ENCODE results near the gene HDAC9. TPM values are rescaled to one million over a fixed set of nuclear protein-coding genes. Genes with fewer than 3 reads are reported as not detected.

The HDAC9 gene
- total and polyA plus RNA-seq, 2 donors: 3.3 to 61.6 TPM

DNA sequence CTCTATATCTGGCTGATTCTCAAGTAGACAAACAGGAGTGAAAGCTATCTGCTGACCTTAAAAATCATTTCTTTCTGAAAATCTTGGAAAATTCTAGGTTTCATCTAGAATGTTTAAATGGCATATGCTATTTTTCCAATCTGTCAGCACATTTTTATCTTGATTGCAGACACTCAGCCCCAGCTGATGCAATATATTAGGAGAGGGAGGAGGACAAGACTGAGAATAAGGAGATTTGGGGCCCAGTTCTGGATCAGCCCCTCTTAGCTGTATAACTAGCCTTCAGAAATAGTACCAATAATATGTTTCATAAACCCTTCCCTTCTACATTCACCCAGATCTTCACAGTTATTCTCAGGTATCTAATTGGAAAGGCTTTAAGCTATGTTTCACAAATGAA lies 131.2 kb downstream of the HDAC9 start:
- Histone ChIP-seq H3K36me3 (ENCODE audit: insufficient read depth) (no peaks in the 10 kb centered on the region), H3K4me1 (ENCODE audit: insufficient read depth) (no peaks in the 10 kb centered on the region), H3K4me3 (ENCODE audit: low read depth, low read length) (no peak overlapping the region), H3K27ac (ENCODE audit: low read depth) (no peak overlapping the region)
- no peak for DNase-seq (ENCODE audit: extremely low spot score)

DNA sequence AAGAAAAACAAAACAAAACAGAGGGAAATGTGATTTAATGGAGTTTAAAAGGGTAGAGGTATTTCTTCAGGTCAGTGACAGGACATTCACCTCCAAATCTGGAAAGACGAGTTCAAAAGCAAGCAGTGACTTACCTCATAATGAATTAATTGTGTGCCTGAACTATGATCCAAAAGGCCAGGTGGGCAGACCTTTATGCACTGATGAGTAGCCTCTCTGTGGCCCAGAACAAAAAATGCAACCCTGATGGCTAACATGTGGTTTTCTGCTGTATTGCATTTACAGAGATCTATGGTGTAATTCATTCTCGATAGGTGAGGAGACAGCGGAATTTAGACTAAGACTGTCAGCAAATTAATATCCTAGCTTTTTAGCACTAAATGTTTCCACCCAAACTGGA lies 142.0 kb downstream of the HDAC9 start:
- Histone ChIP-seq H3K27ac (ENCODE audit: low read depth) (no peak overlapping the region), H3K4me3 (ENCODE audit: low read depth, low read length) (no peak overlapping the region)

GRCh38 chr7:18638594-18639452 lies 143.3 kb downstream of the HDAC9 start:
- DNase-seq (ENCODE audit: extremely low spot score): no peak

More for the DNA sequence above, 142.0 kb downstream of the HDAC9 start:
- no peaks in the 10 kb centered on the region for H3K4me1 ChIP-seq (ENCODE audit: insufficient read depth)
- WGBS: 91% methylated on average over 3 of the region's 3 CpGs
- no peaks in the 10 kb centered on the region for H3K36me3 ChIP-seq (ENCODE audit: insufficient read depth)
- no peak for DNase-seq (ENCODE audit: extremely low spot score)

DNA sequence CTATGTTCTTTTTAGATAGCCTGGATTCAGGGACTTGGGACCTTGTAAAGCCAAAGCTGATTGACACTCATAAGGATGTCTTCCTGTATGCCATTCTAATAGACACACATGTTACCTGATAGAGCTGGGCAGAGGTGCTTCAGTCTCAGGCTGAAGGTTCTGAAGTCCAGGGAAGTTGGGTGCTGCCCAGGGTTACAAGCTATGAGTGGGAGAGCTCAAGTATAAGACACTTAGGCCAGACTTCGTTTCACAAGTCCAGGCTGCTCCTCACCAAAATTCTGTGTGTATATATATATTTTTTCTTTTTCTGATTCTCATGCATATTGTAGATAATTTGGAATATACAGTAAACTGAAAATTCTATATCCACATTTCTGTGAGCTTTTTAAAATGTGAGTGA lies 144.2 kb downstream of the HDAC9 start:
- no peak for DNase-seq (ENCODE audit: extremely low spot score)
- H3K36me3 ChIP-seq (ENCODE audit: insufficient read depth): no peaks in the 10 kb centered on the region
- no peak overlapping the region for H3K4me3 ChIP-seq (ENCODE audit: low read depth, low read length)
- WGBS: 92% methylated on average over 1 of the region's 1 CpG
- no peaks in the 10 kb centered on the region for H3K4me1 ChIP-seq (ENCODE audit: insufficient read depth)
- H3K27ac ChIP-seq (ENCODE audit: low read depth): no peak overlapping the region

More at GRCh38 chr7:18638594-18639452, 143.3 kb downstream of the HDAC9 start:
- 56% methylated on average over 4 of the region's 4 CpGs for WGBS
- H3K4me1 ChIP-seq (ENCODE audit: insufficient read depth): no peaks in the 10 kb centered on the region
- H3K36me3 ChIP-seq (ENCODE audit: insufficient read depth): no peaks in the 10 kb centered on the region
- peak overlapping the region; percentile 29 for H3K27ac ChIP-seq (ENCODE audit: low read depth)
- H3K4me3 ChIP-seq (ENCODE audit: low read depth, low read length): no peak overlapping the region

GRCh38 chr7:18644981-18645380 lies 149.4 kb downstream of the HDAC9 start:
- H3K4me3 ChIP-seq (ENCODE audit: low read depth, low read length): no peak overlapping the region
- no peaks in the 10 kb centered on the region for H3K36me3 ChIP-seq (ENCODE audit: insufficient read depth)
- no peak overlapping the region for H3K27ac ChIP-seq (ENCODE audit: low read depth)
- H3K4me1 ChIP-seq (ENCODE audit: insufficient read depth): peaks cover 2% of the 10 kb centered on the region
- 37% methylated on average over 3 of the region's 3 CpGs for WGBS
- no peak for DNase-seq (ENCODE audit: extremely low spot score)

DNA sequence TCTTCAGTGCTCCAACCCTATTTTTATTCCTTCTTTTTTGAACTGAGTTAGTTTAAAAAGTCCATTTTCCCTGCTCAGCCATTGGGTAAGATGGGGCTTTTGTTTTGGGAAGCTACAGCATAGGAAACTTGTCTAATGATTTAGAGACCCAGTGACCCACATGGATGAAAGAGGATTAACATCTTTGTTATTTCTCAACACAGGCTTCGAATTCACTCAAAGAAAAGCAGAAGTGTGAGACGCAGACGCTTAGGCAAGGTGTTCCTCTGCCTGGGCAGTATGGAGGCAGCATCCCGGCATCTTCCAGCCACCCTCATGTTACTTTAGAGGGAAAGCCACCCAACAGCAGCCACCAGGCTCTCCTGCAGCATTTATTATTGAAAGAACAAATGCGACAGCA lies 152.0 kb downstream of the HDAC9 start:
- Histone ChIP-seq H3K36me3 (ENCODE audit: insufficient read depth) (no peaks in the 10 kb centered on the region), H3K4me1 (ENCODE audit: insufficient read depth) (peaks cover 2% of the 10 kb centered on the region), H3K27ac (ENCODE audit: low read depth) (no peak overlapping the region), H3K4me3 (ENCODE audit: low read depth, low read length) (no peak overlapping the region)
- 91% methylated on average over 5 of the region's 5 CpGs for WGBS
- DNase-seq (ENCODE audit: extremely low spot score): no peak

DNA sequence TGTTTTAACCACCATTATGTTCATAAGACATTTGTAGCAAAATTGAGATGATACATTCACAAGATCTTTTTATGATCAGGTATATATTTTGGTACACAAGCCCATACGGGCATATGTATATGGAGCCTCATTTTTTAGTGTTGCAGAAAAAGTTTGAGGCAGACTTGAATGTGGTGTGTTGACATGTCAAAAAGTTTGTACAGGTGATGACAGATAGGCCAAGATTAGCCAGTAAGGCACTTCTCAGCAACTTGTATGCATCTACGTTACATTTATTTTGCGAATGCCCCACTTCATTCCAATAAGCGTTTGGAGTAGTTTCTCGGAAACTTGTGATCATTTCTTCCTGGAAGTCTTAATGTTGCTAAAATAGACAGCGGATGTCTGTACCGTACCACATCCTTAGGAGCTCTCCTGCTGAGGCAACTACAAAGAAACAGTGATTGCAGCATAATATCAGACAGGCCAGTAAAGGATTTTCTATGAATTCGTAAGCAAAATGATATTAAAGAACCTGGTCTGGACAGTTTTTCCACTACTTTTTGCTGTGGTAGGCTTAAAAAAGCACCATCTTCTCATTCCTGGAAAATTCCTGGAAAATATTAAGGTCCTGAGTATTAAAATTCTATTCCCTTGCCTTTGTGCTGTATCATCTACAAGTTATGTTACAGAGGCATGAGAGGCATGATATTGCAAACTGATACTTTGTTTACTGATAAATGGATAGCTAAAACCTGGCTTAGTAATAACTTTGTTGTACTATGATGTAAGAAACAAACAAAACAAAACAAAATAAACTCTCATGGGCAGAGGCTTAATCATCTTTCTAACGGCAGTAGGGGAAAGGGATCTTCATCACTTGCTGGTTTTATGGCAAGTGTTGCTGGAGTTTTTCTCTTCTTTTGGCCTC lies 153.6 kb downstream of the HDAC9 start:
- no peak overlapping the region for H3K4me3 ChIP-seq (ENCODE audit: low read depth, low read length)
- H3K27ac ChIP-seq (ENCODE audit: low read depth): no peak overlapping the region
- WGBS: 82% methylated on average over 9 of the region's 9 CpGs
- H3K36me3 ChIP-seq (ENCODE audit: insufficient read depth): no peaks in the 10 kb centered on the region
- DNase-seq (ENCODE audit: extremely low spot score): no peak
- H3K4me1 ChIP-seq (ENCODE audit: insufficient read depth): peaks cover 2% of the 10 kb centered on the region

- Histone ChIP-seq H3K36me3 (ENCODE audit: insufficient read depth) (no peaks in the 10 kb centered on the region), H3K4me3 (ENCODE audit: low read depth, low read length) (no peak overlapping the region), H3K27ac (ENCODE audit: low read depth) (no peak overlapping the region), H3K4me1 (ENCODE audit: insufficient read depth) (peaks cover 2% of the 10 kb centered on the region)
- 75% methylated on average over 2 of the region's 2 CpGs for WGBS
- DNase-seq (ENCODE audit: extremely low spot score): no peak
Observed at GRCh38 chr7:18653381-18654155, 158.0 kb downstream of the HDAC9 start.

- Histone ChIP-seq H3K4me3 (ENCODE audit: low read depth, low read length) (no peak overlapping the region), H3K4me1 (ENCODE audit: insufficient read depth) (peaks cover under 1% of the 10 kb centered on the region), H3K27ac (ENCODE audit: low read depth) (no peak overlapping the region), H3K36me3 (ENCODE audit: insufficient read depth) (no peaks in the 10 kb centered on the region)
- WGBS: 56% methylated on average over 9 of the region's 9 CpGs
- DNase-seq (ENCODE audit: extremely low spot score): no peak
Observed at GRCh38 chr7:18654709-18655108, 159.2 kb downstream of the HDAC9 start.

GRCh38 chr7:18655506-18655905 lies 160.0 kb downstream of the HDAC9 start:
- WGBS: 35% methylated on average over 3 of the region's 3 CpGs
- no peak for DNase-seq (ENCODE audit: extremely low spot score)
- H3K4me1 ChIP-seq (ENCODE audit: insufficient read depth): no peaks in the 10 kb centered on the region
- no peak overlapping the region for H3K27ac ChIP-seq (ENCODE audit: low read depth)
- no peaks in the 10 kb centered on the region for H3K36me3 ChIP-seq (ENCODE audit: insufficient read depth)
- H3K4me3 ChIP-seq (ENCODE audit: low read depth, low read length): no peak overlapping the region

GRCh38 chr7:18655912-18656311 lies 160.4 kb downstream of the HDAC9 start:
- DNase-seq (ENCODE audit: extremely low spot score): no peak
- Histone ChIP-seq H3K4me3 (ENCODE audit: low read depth, low read length) (no peak overlapping the region), H3K36me3 (ENCODE audit: insufficient read depth) (no peaks in the 10 kb centered on the region), H3K4me1 (ENCODE audit: insufficient read depth) (no peaks in the 10 kb centered on the region), H3K27ac (ENCODE audit: low read depth) (no peak overlapping the region)
- WGBS: 78% methylated on average over 1 of the region's 1 CpG

- Histone ChIP-seq H3K4me1 (ENCODE audit: insufficient read depth) (no peaks in the 10 kb centered on the region), H3K4me3 (ENCODE audit: low read depth, low read length) (no peak overlapping the region), H3K36me3 (ENCODE audit: insufficient read depth) (no peaks in the 10 kb centered on the region), H3K27ac (ENCODE audit: low read depth) (no peak overlapping the region)
- no peak for DNase-seq (ENCODE audit: extremely low spot score)
Observed at GRCh38 chr7:18656362-18656761, 160.8 kb downstream of the HDAC9 start.

DNA sequence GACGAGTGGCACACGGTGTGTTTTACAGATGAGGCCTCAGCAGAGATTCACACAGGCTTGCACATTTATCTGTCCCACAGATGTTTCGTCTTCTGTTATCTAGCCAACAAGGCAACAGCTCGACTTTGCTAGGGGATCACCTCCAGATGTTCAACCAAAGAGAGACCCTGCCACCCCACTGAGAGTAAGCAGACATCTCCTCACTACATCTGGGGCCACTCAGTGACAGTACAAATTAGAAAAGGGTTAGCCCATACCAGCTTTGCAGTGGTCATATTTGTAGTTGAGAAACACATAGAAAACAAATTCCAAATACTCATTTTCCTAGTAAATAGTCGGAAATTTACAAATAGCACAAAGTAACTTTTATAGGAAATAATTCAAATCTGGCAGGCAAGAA lies 164.2 kb downstream of the HDAC9 start:
- Histone ChIP-seq H3K4me1 (ENCODE audit: insufficient read depth) (no peaks in the 10 kb centered on the region), H3K36me3 (ENCODE audit: insufficient read depth) (no peaks in the 10 kb centered on the region), H3K27ac (ENCODE audit: low read depth) (no peak overlapping the region), H3K4me3 (ENCODE audit: low read depth, low read length) (no peak overlapping the region)
- WGBS: 60% methylated on average over 5 of the region's 5 CpGs
- DNase-seq (ENCODE audit: extremely low spot score): no peak
